Liver (tissue), 3 donors: Measurements from ENCODE around the gene KIAA0513.

Source experiments
- RAD21 ChIP-seq, 2 donors: IDR thresholded peaks; 2 replicates each; pipeline ENCODE4 v1.6.1; 2016; ENCODE audit warnings: antibody characterized with exemption in 2 of 2, mild to moderate bottlenecking in 2 of 2
- TF ChIP-seq, protein P1 (sequence below): fragments of 150-350 bp; IDR thresholded peaks from 2 replicates; pipeline ENCODE4 v1.5.1; 2017; ENCODE audit warnings: improper control_type of control experiment, low read depth, low read length; ENCODE audit not compliant: missing input control
- TF ChIP-seq, protein P2 (sequence below): IDR thresholded peaks from 2 replicates; pipeline ENCODE4 v1.6.1; 2016; ENCODE audit warnings: antibody characterized with exemption
- donor health status: healthy.
- donor health status: healthy.

DNA sequence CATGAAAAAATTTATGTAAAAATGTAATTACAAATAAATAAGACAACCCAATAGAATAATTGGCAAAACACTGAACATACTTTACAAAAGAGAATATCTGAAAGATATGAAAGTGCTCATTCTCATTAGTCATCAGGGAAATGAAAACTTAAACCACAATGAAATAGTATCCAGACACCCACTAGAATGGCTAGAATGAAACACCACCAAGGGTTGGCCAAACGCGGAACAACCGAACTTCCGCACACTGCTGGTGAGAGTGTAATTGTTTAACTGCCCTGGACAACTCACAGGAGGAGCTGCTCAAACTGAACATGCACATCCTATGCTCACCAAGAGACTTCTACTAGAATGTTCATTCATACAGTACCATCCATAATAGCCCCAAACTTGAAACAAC is 10.4 kb upstream of the KIAA0513 start:
- TF ChIP-seq, protein P1, sequence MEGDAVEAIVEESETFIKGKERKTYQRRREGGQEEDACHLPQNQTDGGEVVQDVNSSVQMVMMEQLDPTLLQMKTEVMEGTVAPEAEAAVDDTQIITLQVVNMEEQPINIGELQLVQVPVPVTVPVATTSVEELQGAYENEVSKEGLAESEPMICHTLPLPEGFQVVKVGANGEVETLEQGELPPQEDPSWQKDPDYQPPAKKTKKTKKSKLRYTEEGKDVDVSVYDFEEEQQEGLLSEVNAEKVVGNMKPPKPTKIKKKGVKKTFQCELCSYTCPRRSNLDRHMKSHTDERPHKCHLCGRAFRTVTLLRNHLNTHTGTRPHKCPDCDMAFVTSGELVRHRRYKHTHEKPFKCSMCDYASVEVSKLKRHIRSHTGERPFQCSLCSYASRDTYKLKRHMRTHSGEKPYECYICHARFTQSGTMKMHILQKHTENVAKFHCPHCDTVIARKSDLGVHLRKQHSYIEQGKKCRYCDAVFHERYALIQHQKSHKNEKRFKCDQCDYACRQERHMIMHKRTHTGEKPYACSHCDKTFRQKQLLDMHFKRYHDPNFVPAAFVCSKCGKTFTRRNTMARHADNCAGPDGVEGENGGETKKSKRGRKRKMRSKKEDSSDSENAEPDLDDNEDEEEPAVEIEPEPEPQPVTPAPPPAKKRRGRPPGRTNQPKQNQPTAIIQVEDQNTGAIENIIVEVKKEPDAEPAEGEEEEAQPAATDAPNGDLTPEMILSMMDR = no peak
- TF ChIP-seq RAD21 (IDR thresholded peaks at IDR 0.05) = no peak
- TF ChIP-seq, protein P2, sequence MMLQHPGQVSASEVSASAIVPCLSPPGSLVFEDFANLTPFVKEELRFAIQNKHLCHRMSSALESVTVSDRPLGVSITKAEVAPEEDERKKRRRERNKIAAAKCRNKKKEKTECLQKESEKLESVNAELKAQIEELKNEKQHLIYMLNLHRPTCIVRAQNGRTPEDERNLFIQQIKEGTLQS = no peak
